PC-9 (cell line): ENCODE measurements around the gene RPL23. TPM values are rescaled to one million over a fixed set of nuclear protein-coding genes. Genes with fewer than 3 reads are reported as not detected.

Experiments used
- BruUV-seq: library from RNA; stranded (reverse); fragments of 400-500 nt; replicated peaks from 2 replicates; lab custom pipeline; 2021; lab: Mats Ljungman, UMichigan
- CTCF ChIA-PET: fragments of 300-600 bp; sonication (Branson Sonifier 250); formaldehyde crosslinking; loops from one replicate; lab custom pipeline; 2022; ENCODE audit warnings: antibody characterized with exemption; lab: Charles Lee
- POLR2A ChIA-PET: fragments of 300-600 bp; sonication (Branson Sonifier 250); formaldehyde crosslinking; loops from one replicate; lab custom pipeline; 2022; ENCODE audit warnings: antibody characterized with exemption; ENCODE audit not compliant: unreplicated experiment; lab: Charles Lee
- DNase-seq, 2 experiments: peaks; one replicate each; pipeline versions ENCODE4 v3.0.0 to v3.0.0-alpha.2; 2015 to 2022; ENCODE audit warnings: mixed read lengths in 1 of 2
- H2AFZ ChIP-seq: fragments of 200-600 bp; sonication (generic); 2 replicates; pipeline ENCODE4 v1.8.1; 2017; ENCODE audit warnings: antibody characterized with exemption
- H3F3A ChIP-seq: fragments of 200-600 bp; sonication (generic); 2 replicates; pipeline ENCODE4 v1.8.1; 2017; ENCODE audit warnings: antibody characterized with exemption, mild to moderate bottlenecking, low read depth; ENCODE audit not compliant: insufficient read depth
- H3K27ac ChIP-seq: fragments of 200-600 bp; sonication (generic); 2 replicates; pipeline ENCODE4 v1.6.1; 2016; ENCODE audit warnings: mixed run types
- H3K27me3 ChIP-seq: fragments of 200-600 bp; sonication (generic); 2 replicates; pipeline ENCODE4 v1.6.1; 2016; ENCODE audit warnings: low read depth, mixed run types; ENCODE audit not compliant: insufficient read depth
- H3K36me3 ChIP-seq: fragments of 200-600 bp; sonication (generic); 2 replicates; pipeline ENCODE4 v1.6.1; 2016; ENCODE audit warnings: low read depth, mixed run types
- H3K4me1 ChIP-seq: fragments of 200-600 bp; sonication (generic); replicated peaks from 2 replicates; pipeline ENCODE4 v1.6.1; 2016; ENCODE audit warnings: mixed run types; ENCODE audit not compliant: insufficient read depth
- H3K4me2 ChIP-seq: fragments of 200-600 bp; sonication (generic); 2 replicates; pipeline ENCODE4 v1.6.1; 2017; ENCODE audit warnings: mixed run types
- H3K4me3 ChIP-seq: fragments of 200-600 bp; sonication (generic); 2 replicates; pipeline ENCODE4 v1.6.1; 2016; ENCODE audit warnings: mixed run types
- H3K79me2 ChIP-seq: fragments of 200-600 bp; sonication (generic); 2 replicates; pipeline ENCODE4 v1.6.1; 2017; ENCODE audit warnings: low read depth, mixed run types
- H3K9me2 ChIP-seq: fragments of 200-600 bp; sonication (generic); 2 replicates; pipeline ENCODE4 v1.8.1; 2017; ENCODE audit warnings: mild to moderate bottlenecking; ENCODE audit not compliant: insufficient read depth
- H3K9me3 ChIP-seq: fragments of 200-600 bp; sonication (generic); 2 replicates; pipeline ENCODE4 v1.8.1; 2016; ENCODE audit warnings: low read depth; ENCODE audit not compliant: insufficient read depth
- H4K20me1 ChIP-seq: fragments of 200-600 bp; sonication (generic); 2 replicates; pipeline ENCODE4 v1.8.1; 2017; ENCODE audit not compliant: insufficient read depth
- EZH2 ChIP-seq: fragments of 200-600 bp; sonication (generic); IDR thresholded peaks from 2 replicates; pipeline ENCODE4 v1.8.0; 2017; ENCODE audit warnings: antibody characterized with exemption, low read depth
- intact Hi-C: fragments of 100-400 bp; cut with micrococcal nuclease; formaldehyde crosslinking; loops from one replicate; pipeline ENCODE4 v1.10.0; 2022; ENCODE audit not compliant: unreplicated experiment
- total RNA-seq: library from RNA; stranded (reverse); gene quantifications from 2 replicates; pipeline ENCODE4 v1.2.3, GENCODE V29; 2021
- TF ChIP-seq, protein P1 (sequence below): fragments of 200-600 bp; sonication (generic); conservative IDR thresholded peaks from 2 replicates; pipeline ENCODE4 v1.6.1; 2017; ENCODE audit warnings: mixed run types, antibody characterized with exemption, mild to moderate bottlenecking, moderate library complexity

Gene RPL23
- total RNA-seq, 1 experiment from 2014 or later: 1,146 TPM

DNA sequence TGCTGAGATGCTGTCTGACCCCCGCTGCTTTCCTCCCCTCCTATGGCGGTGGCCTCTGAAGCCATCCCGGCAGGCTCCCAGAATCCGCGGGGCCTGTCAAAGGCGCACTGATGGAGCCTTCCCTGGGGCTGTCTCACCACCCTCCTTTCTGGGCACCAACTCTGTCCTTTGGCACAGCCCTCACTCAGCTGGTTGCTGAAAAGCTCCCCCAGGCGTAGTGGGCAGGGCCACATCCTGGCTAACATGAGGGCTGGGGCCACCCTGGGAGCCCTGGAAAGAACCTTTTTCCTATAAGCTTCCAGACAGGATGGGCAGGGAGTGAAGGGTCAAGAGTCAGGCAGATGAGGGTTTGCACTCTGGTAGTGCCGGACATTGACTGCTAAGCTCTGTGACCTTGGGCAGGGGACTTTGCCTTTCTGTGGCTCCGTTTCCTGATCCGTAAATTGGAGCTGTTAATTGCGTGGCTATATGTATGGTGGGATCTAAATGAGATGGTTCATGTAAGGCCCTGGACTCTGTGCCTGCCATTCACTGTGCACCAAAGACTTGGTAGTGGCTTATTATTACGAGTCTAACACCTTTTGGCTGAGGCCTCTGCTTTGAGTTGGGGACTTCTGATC is 44.3 kb upstream of the RPL23 start:
- H3K9me3 ChIP-seq: no peaks in the 10 kb centered on the region
- no peaks in the 10 kb centered on the region for H3K9me2 ChIP-seq
- peak overlapping the region; percentile 32; the same call in 1 of the 2 replicates for H3K4me3 ChIP-seq
- no peak overlapping the region for H2AFZ ChIP-seq
- H3K4me1 ChIP-seq: peaks cover 85% of the 10 kb centered on the region
- H3K36me3 ChIP-seq: peaks cover 15% of the 10 kb centered on the region; the same call in 1 of the 2 replicates
- no peaks in the 10 kb centered on the region for H3K27me3 ChIP-seq
- DNase-seq: peak in 1 of 2 experiments; percentile 50
- peak overlapping the region; percentile 90 for H3K27ac ChIP-seq
- no TSS peak for BruUV-seq
- peak overlapping the region; percentile 80 for H3K4me2 ChIP-seq
- TF ChIP-seq EZH2: no peak
- TF ChIP-seq, protein P1, sequence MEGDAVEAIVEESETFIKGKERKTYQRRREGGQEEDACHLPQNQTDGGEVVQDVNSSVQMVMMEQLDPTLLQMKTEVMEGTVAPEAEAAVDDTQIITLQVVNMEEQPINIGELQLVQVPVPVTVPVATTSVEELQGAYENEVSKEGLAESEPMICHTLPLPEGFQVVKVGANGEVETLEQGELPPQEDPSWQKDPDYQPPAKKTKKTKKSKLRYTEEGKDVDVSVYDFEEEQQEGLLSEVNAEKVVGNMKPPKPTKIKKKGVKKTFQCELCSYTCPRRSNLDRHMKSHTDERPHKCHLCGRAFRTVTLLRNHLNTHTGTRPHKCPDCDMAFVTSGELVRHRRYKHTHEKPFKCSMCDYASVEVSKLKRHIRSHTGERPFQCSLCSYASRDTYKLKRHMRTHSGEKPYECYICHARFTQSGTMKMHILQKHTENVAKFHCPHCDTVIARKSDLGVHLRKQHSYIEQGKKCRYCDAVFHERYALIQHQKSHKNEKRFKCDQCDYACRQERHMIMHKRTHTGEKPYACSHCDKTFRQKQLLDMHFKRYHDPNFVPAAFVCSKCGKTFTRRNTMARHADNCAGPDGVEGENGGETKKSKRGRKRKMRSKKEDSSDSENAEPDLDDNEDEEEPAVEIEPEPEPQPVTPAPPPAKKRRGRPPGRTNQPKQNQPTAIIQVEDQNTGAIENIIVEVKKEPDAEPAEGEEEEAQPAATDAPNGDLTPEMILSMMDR: no peak
- POLR2A ChIA-PET: interaction anchor here (0.5 to 1.3 kb wide), 4 partner anchors 27 to 1061 kb away, joined by 3 to 8 read pairs (median 6); no protein-coding TSS in a partner anchor
- H3K79me2 ChIP-seq: peaks cover 79% of the 10 kb centered on the region
- intact Hi-C loops: no loop called here
- peaks cover 25% of the 10 kb centered on the region for H4K20me1 ChIP-seq
- CTCF ChIA-PET: no interaction called here
- H3F3A ChIP-seq: peaks cover 80% of the 10 kb centered on the region

DNA sequence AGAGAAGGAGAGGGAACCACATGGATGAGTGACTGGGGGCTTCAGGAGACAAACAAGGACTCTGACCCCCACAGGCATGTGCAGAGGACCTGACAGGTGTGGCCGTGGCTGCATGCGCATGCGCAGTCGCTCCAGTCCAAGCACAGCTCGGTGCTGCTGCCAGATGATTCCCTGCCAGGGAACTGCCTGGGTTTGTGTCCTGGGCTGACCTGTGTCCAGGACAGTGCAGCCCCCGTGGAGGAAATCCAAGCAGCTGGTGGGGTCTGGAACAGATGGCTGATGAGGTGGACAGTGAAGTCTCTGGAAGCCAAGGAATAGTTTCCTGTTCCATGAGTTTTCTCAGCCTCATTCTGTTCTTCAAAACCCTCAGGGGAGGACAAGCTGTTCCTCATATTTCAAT is 43.7 kb upstream of the RPL23 start:
- CTCF ChIA-PET: interaction anchor here (0.5 to 0.6 kb wide), 2 partner anchors 73 to 289 kb away, joined by 3 to 7 read pairs; no protein-coding TSS in a partner anchor
- peaks cover 25% of the 10 kb centered on the region for H4K20me1 ChIP-seq
- no peaks in the 10 kb centered on the region for H3K9me3 ChIP-seq
- peaks cover 79% of the 10 kb centered on the region for H3K4me1 ChIP-seq
- H3F3A ChIP-seq: peaks cover 78% of the 10 kb centered on the region
- peaks cover 19% of the 10 kb centered on the region; the same call in 1 of the 2 replicates for H3K36me3 ChIP-seq
- H3K27ac ChIP-seq: peak overlapping the region; percentile 90
- H3K4me3 ChIP-seq: peak overlapping the region; percentile 32; the same call in 1 of the 2 replicates
- no peaks in the 10 kb centered on the region for H3K27me3 ChIP-seq
- intact Hi-C loops: no loop called here
- peak overlapping the region; percentile 80 for H3K4me2 ChIP-seq
- no peak overlapping the region for H2AFZ ChIP-seq
- no peak for DNase-seq
- no peak for TF ChIP-seq EZH2
- TF ChIP-seq, protein P1: no peak
- BruUV-seq: no TSS peak
- no peaks in the 10 kb centered on the region for H3K9me2 ChIP-seq
- H3K79me2 ChIP-seq: peaks cover 78% of the 10 kb centered on the region
- POLR2A ChIA-PET: interaction anchor here (0.6 to 1.3 kb wide), 2 partner anchors 26 to 363 kb away, joined by 4 read pairs; no protein-coding TSS in a partner anchor

DNA sequence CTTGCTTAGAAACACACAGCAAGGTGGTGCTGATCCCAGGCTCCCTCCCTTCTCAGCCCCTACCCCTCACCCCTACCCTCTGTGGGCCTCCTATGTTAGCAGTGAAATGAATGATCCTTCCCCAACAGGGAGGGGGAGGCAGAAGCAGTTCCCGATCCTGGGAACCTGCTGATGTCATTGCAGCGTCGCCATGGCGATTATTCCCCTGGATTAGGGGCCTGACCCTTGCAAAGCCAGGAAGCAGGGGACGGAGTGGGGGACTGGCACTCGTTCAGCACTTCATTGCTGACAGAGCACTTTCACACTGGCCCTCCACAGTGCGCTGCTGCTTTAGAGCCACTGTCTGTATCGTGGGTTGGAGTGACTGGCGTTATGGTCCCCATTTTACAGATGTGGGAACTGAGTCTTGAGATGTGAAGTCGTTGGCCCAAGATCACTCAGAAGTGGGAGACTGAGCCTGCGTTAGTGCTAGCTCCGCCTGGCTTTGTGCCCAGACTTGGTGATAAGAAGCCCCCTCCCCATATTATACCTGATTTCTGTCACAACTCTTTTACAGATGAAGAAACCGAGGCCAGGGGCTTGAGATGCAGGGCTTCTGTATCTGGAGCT is 42.9 kb upstream of the RPL23 start:
- H2AFZ ChIP-seq: no peak overlapping the region
- intact Hi-C loops: no loop called here
- peaks cover 78% of the 10 kb centered on the region for H3K79me2 ChIP-seq

More for the DNA sequence above, 42.9 kb upstream of the RPL23 start:
- Histone ChIP-seq H3K4me1 (peaks cover 71% of the 10 kb centered on the region), H4K20me1 (peaks cover 25% of the 10 kb centered on the region), H3K9me3 (no peaks in the 10 kb centered on the region), H3K27me3 (no peaks in the 10 kb centered on the region), H3K4me3 (no peak overlapping the region), H3K36me3 (peaks cover 25% of the 10 kb centered on the region; the same call in 1 of the 2 replicates), H3K27ac (peak overlapping the region; percentile 90), H3F3A (peaks cover 73% of the 10 kb centered on the region), H3K4me2 (peak overlapping the region; percentile 80), H3K9me2 (no peaks in the 10 kb centered on the region)
- DNase-seq: no peak
- TF ChIP-seq EZH2: no peak
- TF ChIP-seq, protein P1: no peak
- BruUV-seq: no TSS peak
- ChIA-PET CTCF (interaction anchor here (0.5 kb wide), 1 partner anchor 72 kb away, joined by 7 read pairs; no protein-coding TSS in a partner anchor), POLR2A (no interaction called here)
